ENCODE data around the gene OR2C3.

Gene OR2C3

DNA sequence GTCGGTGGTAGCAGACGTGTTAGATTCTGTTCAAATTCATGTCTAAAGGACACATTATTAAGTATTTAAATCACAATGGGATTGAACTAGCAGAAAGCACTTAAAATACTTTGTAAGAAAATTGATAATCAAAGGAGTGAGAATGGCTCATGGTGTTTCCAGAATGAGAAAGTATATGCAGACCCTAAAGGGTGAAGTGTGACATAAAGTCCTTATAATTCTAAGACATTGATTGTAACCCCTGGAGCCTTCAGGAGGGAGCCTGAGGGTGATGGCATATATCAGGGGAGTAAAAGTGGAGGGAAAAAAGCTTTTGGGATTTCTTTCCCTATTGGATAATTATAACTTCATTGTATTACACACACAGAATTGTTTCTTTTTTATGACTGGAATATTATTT is at the start of gene OR2C3:
OR2C3 (minus strand) TSS at position 101 of the 400 bp plus-strand sequence. CDS start 3,929 bp downstream, outside the sequence.
- H3K4me1 ChIP-seq (ENCODE audit: control insufficient read depth, insufficient read depth, low read length), result no peaks in the 10 kb centered on the region
- no peaks in the 10 kb centered on the region for H3K9me3 ChIP-seq (ENCODE audit: control insufficient read depth, insufficient read depth, low read length)
- no peak within 1 kb of the TSS for H3K4me3 ChIP-seq (ENCODE audit: low read depth, low read length)
- H3K36me3 ChIP-seq (ENCODE audit: control insufficient read depth, insufficient read depth, low read length), result no peaks in the 10 kb centered on the region
- no peaks in the 10 kb centered on the region for H3K27me3 ChIP-seq (ENCODE audit: control insufficient read depth, insufficient read depth, low read length)
- no peak within 1 kb of the TSS for H3K9ac ChIP-seq (ENCODE audit: low read depth, low read length)

DNA sequence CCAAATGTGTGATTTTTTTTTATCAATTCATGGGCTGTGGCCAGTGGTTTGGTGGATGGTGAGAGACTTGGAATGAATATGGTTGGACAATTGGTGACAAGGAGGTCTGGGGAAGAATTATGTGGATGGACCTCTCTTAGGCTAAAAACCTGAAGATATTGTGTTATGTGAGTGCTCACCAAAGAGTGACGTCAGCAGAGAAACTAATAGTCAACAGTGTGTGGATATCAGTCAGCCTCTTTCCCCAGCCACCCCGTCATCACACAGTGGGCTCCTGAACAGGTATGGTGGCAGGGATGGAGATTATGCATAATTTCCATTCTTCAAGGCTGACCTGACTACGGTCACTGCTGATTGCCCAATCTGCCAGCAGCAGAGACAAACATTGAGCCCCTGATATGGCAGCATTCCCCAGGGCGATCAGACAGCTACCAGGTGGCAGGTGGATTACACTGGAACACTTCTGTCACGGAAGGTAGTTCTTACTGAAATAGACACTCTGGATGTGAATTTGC is 42.8 kb upstream of the OR2C3 start:
- no peaks in the 10 kb centered on the region for H3K4me1 ChIP-seq (ENCODE audit: control insufficient read depth, insufficient read depth, low read length)
- no peaks in the 10 kb centered on the region for H3K27me3 ChIP-seq (ENCODE audit: control insufficient read depth, insufficient read depth, low read length)
- no peak overlapping the region for H3K4me3 ChIP-seq (ENCODE audit: low read depth, low read length)
- no peak overlapping the region for H3K9ac ChIP-seq (ENCODE audit: low read depth, low read length)
- H3K36me3 ChIP-seq (ENCODE audit: control insufficient read depth, insufficient read depth, low read length), result no peaks in the 10 kb centered on the region
- no peaks in the 10 kb centered on the region for H3K9me3 ChIP-seq (ENCODE audit: control insufficient read depth, insufficient read depth, low read length)

DNA sequence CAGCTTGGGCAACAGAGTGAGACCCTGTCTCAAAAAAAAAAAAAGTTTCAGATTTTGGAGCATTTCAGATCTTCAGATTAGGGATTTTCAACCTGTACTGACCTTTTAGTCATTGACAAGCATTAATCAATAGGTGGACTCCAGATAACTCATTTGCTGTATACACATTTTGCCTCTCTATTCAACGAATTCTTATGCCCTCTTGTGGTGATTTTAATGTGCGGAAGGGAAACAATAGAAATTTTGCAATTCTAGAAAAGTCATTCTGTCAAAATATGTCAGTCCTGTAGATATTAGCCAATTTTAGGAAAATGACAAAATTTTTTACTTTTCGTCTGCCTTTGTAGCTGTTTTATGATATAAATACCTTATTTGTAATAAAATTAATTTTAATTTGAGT is 40.3 kb upstream of the OR2C3 start:
- H3K36me3 ChIP-seq (ENCODE audit: control insufficient read depth, insufficient read depth, low read length), result no peaks in the 10 kb centered on the region
- no peaks in the 10 kb centered on the region for H3K4me1 ChIP-seq (ENCODE audit: control insufficient read depth, insufficient read depth, low read length)
- H3K9ac ChIP-seq (ENCODE audit: low read depth, low read length), result no peak overlapping the region
- H3K4me3 ChIP-seq (ENCODE audit: low read depth, low read length), result no peak overlapping the region
- H3K27me3 ChIP-seq (ENCODE audit: control insufficient read depth, insufficient read depth, low read length), result no peaks in the 10 kb centered on the region
- no peaks in the 10 kb centered on the region for H3K9me3 ChIP-seq (ENCODE audit: control insufficient read depth, insufficient read depth, low read length)

DNA sequence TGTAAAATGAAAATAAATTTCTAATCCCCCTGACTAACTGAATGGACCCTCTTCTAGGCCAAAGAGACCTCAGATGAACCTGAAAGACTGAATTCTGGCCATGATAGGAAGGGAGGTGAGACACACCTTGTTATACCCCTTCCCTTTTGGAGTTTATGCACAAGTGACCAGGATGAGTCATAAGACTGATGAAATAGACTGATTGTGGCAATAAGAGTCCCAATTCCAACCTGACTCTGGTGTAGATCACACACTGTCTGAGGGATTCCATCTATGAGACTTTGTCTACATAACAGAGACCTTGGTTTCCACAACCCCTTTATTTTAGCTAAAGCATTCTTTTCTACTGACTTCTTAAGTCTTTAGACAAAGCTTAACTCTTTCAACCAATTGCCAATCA is 38.4 kb upstream of the OR2C3 start:
- Histone ChIP-seq H3K27me3 (ENCODE audit: control insufficient read depth, insufficient read depth, low read length) (no peaks in the 10 kb centered on the region), H3K36me3 (ENCODE audit: control insufficient read depth, insufficient read depth, low read length) (no peaks in the 10 kb centered on the region), H3K4me3 (ENCODE audit: low read depth, low read length) (no peak overlapping the region), H3K9ac (ENCODE audit: low read depth, low read length) (no peak overlapping the region), H3K9me3 (ENCODE audit: control insufficient read depth, insufficient read depth, low read length) (no peaks in the 10 kb centered on the region), H3K4me1 (ENCODE audit: control insufficient read depth, insufficient read depth, low read length) (no peaks in the 10 kb centered on the region)

DNA sequence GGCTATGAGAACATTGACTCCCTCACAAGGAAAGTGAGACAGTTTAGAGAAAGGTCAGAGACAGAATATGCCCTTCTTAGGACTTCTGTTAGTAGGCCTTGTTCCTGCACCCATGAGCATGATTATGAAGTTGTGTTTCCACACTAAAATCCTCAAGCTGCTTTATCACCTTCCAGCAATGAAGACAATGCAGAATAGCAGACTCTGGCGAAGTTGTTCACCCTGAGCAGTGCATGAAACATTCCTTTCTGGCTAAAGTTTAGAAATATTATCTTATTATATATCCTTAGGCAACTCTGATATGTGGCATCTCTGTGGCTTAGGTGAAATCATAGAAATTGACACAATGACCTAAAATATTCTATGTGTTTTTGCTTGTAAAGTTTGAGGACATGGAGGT is 38.0 kb upstream of the OR2C3 start:
- Histone ChIP-seq H3K9me3 (ENCODE audit: control insufficient read depth, insufficient read depth, low read length) (no peaks in the 10 kb centered on the region), H3K4me3 (ENCODE audit: low read depth, low read length) (no peak overlapping the region), H3K36me3 (ENCODE audit: control insufficient read depth, insufficient read depth, low read length) (no peaks in the 10 kb centered on the region), H3K27me3 (ENCODE audit: control insufficient read depth, insufficient read depth, low read length) (no peaks in the 10 kb centered on the region), H3K4me1 (ENCODE audit: control insufficient read depth, insufficient read depth, low read length) (no peaks in the 10 kb centered on the region), H3K9ac (ENCODE audit: low read depth, low read length) (no peak overlapping the region)

DNA sequence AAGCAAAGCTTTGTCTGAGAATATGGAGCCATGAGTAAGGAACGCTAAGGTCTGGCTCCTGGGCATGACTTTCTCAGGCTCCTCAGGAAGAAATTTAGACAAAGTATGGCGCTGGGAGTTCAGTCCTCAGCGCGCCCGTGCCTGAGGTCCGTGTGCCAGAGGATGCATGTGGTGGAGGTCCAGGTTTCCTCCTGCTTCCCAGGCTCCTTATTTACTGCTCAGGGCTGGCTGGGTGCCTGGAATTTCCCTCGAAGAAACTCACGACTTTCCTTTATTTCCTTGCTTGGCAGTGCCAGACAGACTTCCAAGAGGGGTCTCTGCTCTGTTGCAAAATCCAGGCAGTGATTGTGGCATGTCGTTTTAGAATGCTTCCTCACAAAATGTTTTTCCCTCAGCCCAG is 26.0 kb upstream of the OR2C3 start:
- peaks cover 8% of the 10 kb centered on the region for H3K4me1 ChIP-seq (ENCODE audit: control insufficient read depth, insufficient read depth, low read length)

DNA sequence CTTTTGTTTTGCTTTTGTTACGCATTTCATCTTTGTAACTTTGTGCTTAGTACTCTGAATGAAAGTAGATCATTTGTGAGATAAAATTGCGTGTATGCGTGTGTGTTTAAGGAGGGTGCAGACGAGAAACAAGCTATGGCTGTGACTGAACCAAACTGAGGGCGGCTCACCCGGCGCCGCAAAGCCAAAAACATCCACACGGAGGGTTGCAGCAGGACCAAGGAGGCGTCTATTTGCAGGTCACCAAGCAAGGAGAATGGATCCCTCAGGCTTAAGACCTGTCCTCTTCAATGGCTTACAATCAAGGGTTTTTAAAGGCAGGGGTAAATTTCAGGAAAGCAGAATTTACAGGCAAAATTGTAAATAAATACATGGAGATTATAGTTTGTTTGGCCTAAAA is 25.5 kb upstream of the OR2C3 start:
- no peak overlapping the region for H3K4me3 ChIP-seq (ENCODE audit: low read depth, low read length)
- H3K9me3 ChIP-seq (ENCODE audit: control insufficient read depth, insufficient read depth, low read length), result no peaks in the 10 kb centered on the region
- H3K27me3 ChIP-seq (ENCODE audit: control insufficient read depth, insufficient read depth, low read length), result no peaks in the 10 kb centered on the region
- H3K4me1 ChIP-seq (ENCODE audit: control insufficient read depth, insufficient read depth, low read length), result peaks cover 8% of the 10 kb centered on the region
- H3K36me3 ChIP-seq (ENCODE audit: control insufficient read depth, insufficient read depth, low read length), result no peaks in the 10 kb centered on the region
- H3K9ac ChIP-seq (ENCODE audit: low read depth, low read length), result no peak overlapping the region

More for the DNA sequence above, 26.0 kb upstream of the OR2C3 start:
- H3K4me3 ChIP-seq (ENCODE audit: low read depth, low read length), result no peak overlapping the region
- no peaks in the 10 kb centered on the region for H3K36me3 ChIP-seq (ENCODE audit: control insufficient read depth, insufficient read depth, low read length)
- no peaks in the 10 kb centered on the region for H3K9me3 ChIP-seq (ENCODE audit: control insufficient read depth, insufficient read depth, low read length)
- H3K27me3 ChIP-seq (ENCODE audit: control insufficient read depth, insufficient read depth, low read length), result no peaks in the 10 kb centered on the region
- no peak overlapping the region for H3K9ac ChIP-seq (ENCODE audit: low read depth, low read length)

DNA sequence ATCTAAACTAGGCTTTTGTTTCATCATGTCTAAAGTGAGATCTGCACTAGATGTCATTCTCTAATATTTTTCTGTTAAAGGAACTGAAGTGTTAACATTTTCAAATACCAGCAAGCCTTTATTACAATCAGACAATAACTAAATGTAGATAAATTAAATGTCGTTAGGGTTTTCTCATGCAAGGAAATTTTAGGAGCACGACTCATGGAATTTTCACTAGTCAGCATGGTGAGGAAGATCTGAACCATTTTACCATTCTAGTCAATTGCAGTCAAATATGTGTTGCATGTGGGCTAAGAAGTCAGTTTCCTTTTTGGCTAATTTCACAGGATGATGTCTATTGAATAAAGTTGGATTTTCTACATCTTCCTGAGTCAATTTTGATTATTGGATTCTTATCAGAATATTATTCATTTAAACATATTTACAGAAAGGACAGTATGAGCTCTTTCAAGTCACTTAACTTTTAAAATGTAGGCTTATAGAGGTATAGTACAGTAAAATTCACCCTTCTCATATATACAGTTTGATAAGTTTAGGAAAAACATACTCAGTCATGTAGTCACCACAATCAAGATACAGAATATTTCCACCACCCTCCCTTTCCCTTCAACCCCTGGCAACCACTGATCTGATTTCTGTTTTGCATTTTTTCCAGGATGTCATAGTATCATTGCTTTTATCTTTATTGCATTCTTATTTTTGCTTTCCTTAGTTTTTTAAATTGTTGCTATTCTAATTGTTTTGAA is 21.9 kb upstream of the OR2C3 start:
- H3K36me3 ChIP-seq (ENCODE audit: control insufficient read depth, insufficient read depth, low read length), result no peaks in the 10 kb centered on the region
- H3K9me3 ChIP-seq (ENCODE audit: control insufficient read depth, insufficient read depth, low read length), result no peaks in the 10 kb centered on the region
- H3K9ac ChIP-seq (ENCODE audit: low read depth, low read length), result no peak overlapping the region
- no peak overlapping the region for H3K4me3 ChIP-seq (ENCODE audit: low read depth, low read length)
- H3K4me1 ChIP-seq (ENCODE audit: control insufficient read depth, insufficient read depth, low read length), result peaks cover 8% of the 10 kb centered on the region
- H3K27me3 ChIP-seq (ENCODE audit: control insufficient read depth, insufficient read depth, low read length), result no peaks in the 10 kb centered on the region

DNA sequence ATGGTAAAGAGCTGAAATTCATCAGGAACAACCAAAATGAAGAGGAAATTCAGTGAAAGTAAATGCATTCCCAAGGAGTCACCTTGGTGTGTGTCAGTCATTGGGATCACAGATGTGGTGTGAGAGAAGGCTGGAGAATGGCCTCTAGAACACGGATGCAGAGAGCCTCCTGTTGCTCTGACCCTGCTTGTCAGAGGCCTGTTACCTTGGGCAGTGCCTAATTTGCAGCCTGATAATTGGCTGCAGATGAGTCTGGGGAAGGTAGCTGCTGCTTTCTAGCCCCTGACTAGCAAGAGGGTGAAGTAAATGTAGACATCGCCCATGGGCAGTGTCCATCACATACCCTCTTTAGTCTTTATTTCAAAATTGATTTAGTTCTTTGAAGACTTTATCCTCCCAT is 16.0 kb upstream of the OR2C3 start:
- no peak overlapping the region for H3K9ac ChIP-seq (ENCODE audit: low read depth, low read length)
- no peaks in the 10 kb centered on the region for H3K9me3 ChIP-seq (ENCODE audit: control insufficient read depth, insufficient read depth, low read length)
- no peaks in the 10 kb centered on the region for H3K27me3 ChIP-seq (ENCODE audit: control insufficient read depth, insufficient read depth, low read length)
- H3K4me1 ChIP-seq (ENCODE audit: control insufficient read depth, insufficient read depth, low read length), result no peaks in the 10 kb centered on the region
- H3K36me3 ChIP-seq (ENCODE audit: control insufficient read depth, insufficient read depth, low read length), result no peaks in the 10 kb centered on the region
- H3K4me3 ChIP-seq (ENCODE audit: low read depth, low read length), result no peak overlapping the region

DNA sequence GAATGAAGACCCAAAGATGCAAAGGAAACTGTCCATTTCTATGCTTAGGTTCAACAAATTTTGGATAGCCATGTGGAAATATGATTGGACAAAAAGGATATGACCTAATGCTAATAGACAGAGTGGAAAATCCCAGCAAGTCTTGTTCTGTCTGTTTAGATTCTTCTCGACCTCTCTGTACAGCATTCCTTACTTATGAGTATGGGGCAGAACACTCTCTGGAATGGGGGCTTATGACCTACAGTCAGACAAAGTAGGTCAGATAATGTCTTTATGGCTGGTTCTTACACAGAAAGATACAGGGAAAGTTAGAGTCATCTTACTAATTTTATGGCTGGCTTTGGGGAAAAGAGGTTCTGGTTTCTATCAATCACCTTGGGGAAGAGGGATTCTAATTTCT is 15.5 kb upstream of the OR2C3 start:
- H3K36me3 ChIP-seq (ENCODE audit: control insufficient read depth, insufficient read depth, low read length), result no peaks in the 10 kb centered on the region
- H3K27me3 ChIP-seq (ENCODE audit: control insufficient read depth, insufficient read depth, low read length), result no peaks in the 10 kb centered on the region
- H3K9ac ChIP-seq (ENCODE audit: low read depth, low read length), result no peak overlapping the region
- no peaks in the 10 kb centered on the region for H3K9me3 ChIP-seq (ENCODE audit: control insufficient read depth, insufficient read depth, low read length)
- no peaks in the 10 kb centered on the region for H3K4me1 ChIP-seq (ENCODE audit: control insufficient read depth, insufficient read depth, low read length)
- no peak overlapping the region for H3K4me3 ChIP-seq (ENCODE audit: low read depth, low read length)

DNA sequence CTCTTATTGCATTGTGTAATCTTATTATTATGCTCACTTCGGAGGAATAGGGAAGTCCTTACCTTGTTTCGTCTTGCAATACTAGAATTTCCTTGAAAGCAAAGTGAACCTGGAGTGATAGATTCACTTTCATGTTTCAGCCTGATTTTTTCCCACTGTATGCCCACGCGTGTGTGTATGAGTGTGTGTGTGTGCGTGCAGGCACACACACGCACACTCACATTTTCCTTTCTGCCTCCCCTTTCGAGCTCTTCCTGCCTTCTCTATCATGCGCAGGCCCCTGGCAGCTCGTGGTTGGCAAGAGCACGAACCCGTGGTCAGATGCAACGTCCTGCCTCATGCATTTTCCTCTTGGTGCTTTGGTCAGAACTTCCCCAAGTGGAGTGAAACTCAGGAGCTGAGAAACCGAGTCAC is 12.5 kb upstream of the OR2C3 start, which contains the start of gene GCSAML:
GCSAML (plus strand) TSS at position 366 of the 414 bp plus-strand sequence. CDS start 58 bp downstream, outside the sequence.
- H3K9me3 ChIP-seq (ENCODE audit: control insufficient read depth, insufficient read depth, low read length), result no peaks in the 10 kb centered on the region
- no peaks in the 10 kb centered on the region for H3K36me3 ChIP-seq (ENCODE audit: control insufficient read depth, insufficient read depth, low read length)
- H3K4me3 ChIP-seq (ENCODE audit: low read depth, low read length), result no peak within 1 kb of the TSS
- no peaks in the 10 kb centered on the region for H3K27me3 ChIP-seq (ENCODE audit: control insufficient read depth, insufficient read depth, low read length)
- no peak within 1 kb of the TSS for H3K9ac ChIP-seq (ENCODE audit: low read depth, low read length)
- no peaks in the 10 kb centered on the region for H3K4me1 ChIP-seq (ENCODE audit: control insufficient read depth, insufficient read depth, low read length)

DNA sequence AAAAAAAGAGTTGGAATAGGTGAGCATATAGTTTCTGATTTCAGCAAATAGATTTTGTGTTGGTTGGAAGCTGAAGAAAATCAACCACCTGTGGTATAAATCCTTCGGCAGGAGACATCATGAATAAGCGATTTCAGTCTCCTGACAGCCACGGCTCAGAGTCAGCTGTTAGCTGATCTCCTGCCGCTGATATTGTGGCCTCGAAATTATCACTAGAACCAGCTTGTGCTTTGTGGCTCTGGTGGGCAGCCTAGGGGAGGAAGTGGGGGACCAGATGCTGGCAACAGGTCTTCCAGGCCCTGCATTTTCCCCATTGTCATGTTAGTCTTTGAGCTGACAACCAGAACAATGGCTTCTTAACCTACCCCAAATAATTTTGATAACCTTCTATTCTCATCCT is 11.9 kb upstream of the OR2C3 start:
- H3K27me3 ChIP-seq (ENCODE audit: control insufficient read depth, insufficient read depth, low read length), result no peaks in the 10 kb centered on the region
- H3K4me1 ChIP-seq (ENCODE audit: control insufficient read depth, insufficient read depth, low read length), result no peaks in the 10 kb centered on the region
- no peak overlapping the region for H3K9ac ChIP-seq (ENCODE audit: low read depth, low read length)

More for the DNA sequence above, 11.9 kb upstream of the OR2C3 start:
- Histone ChIP-seq H3K36me3 (ENCODE audit: control insufficient read depth, insufficient read depth, low read length) (no peaks in the 10 kb centered on the region), H3K4me3 (ENCODE audit: low read depth, low read length) (no peak overlapping the region), H3K9me3 (ENCODE audit: control insufficient read depth, insufficient read depth, low read length) (no peaks in the 10 kb centered on the region)

Data from iPS-15b (cell line).